ENCODE results near the gene MRPS12. TPM values are rescaled to one million over a fixed set of nuclear protein-coding genes. Genes with fewer than 3 reads are reported as not detected.
A peak's percentile ranks its signal among the peaks of the same experiment; 100 is the strongest.
"Not testable (repeated sequence)": the region's sequence is repeated elsewhere in the genome, so short reads cannot be mapped to it uniquely, and the experiment has no call there.

MRPS12 gene
- total RNA-seq, 2 experiments from 2014 or later, result 114 to 124 TPM

DNA sequence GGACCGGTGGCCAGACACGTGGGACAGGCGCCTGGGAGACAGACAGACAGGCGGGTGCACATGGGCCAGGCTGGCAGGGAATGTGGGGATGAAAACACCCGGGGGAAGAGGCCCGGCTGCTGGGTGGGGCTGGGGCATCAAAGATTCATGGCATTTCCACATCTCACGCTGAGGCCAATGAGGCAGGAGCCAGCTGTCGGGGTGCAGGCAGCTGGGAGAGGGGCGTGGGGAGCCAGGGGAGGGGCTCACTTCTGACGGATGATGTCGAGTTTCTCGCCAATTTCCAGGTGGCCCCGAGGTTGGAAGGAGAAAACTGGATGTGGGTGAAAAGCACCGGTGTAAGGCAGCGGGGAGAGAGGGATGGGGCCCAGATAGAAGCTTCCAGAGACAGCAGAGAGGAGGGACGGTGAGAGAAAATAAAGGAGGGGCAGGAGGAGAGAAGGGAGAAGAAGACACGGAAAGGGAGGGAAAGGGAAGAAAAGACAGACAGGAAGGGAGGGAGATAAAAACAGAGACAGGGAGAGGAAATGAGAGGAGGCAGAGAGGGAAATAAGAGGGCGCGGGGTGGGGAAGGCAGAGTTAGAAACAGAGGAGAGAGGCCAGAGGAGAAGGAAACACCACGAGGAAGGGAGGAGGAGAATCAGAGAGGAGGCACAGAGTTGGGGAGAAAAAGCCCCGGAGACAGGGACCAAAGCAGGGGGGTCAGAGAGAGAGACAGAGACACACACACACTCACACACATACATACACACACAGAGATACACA, 10.7 kb upstream of the MRPS12 start:
- Mint-ChIP-seq H3K9me3 (no peaks in the 10 kb centered on the region), H3K4me1 (no peaks in the 10 kb centered on the region), H3K4me3 (no peak overlapping the region), H3K27ac (no peak overlapping the region), H3K36me3 (peaks cover 8% of the 10 kb centered on the region), H3K27me3 (no peaks in the 10 kb centered on the region)
- no peak for DNase-seq

DNA sequence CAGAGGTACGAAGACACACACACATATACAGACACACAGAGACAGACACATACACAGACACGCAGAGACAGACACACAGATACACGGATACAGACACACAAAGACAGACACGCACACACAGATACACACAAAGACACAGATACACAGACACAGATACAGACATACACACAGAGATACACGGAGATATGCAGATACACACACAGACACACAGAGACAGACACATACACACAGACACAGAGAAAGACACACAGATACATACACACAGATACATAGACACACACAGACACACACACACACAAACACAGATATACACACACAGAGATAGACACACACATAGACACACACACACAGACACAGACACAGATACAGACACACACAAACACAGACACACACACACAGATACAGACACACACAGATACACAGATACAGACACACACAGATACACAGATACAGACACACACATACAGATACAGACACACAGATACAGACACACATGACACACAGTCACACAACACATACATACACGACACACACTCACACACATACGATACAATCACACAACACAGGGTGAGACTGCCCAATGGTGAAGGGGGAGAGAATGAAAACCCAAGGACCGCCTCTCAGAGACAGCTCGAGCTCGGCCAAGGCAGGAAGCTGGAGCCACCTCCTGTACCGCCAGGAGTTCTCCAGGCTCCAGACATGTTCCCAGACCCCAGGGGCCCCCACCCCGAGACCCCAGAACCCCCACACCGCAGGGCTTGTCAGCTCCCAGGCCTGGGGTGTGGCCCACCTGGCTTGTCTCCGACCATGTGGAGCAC, 9.9 kb upstream of the MRPS12 start:
- Mint-ChIP-seq H3K4me3 (no peak overlapping the region), H3K27me3 (no peaks in the 10 kb centered on the region), H3K27ac (no peak overlapping the region), H3K36me3 (peaks cover 8% of the 10 kb centered on the region), H3K9me3 (no peaks in the 10 kb centered on the region), H3K4me1 (no peaks in the 10 kb centered on the region)
- DNase-seq, result no peak

GRCh38 chr19:38921420-38922274, 9.1 kb upstream of the MRPS12 start:
- no peaks in the 10 kb centered on the region for H3K9me3 Mint-ChIP-seq
- H3K4me1 Mint-ChIP-seq, result no peaks in the 10 kb centered on the region
- no peak overlapping the region for H3K27ac Mint-ChIP-seq
- DNase-seq, result no peak
- no peaks in the 10 kb centered on the region for H3K27me3 Mint-ChIP-seq
- H3K4me3 Mint-ChIP-seq, result no peak overlapping the region
- peaks cover 8% of the 10 kb centered on the region for H3K36me3 Mint-ChIP-seq

GRCh38 chr19:38922482-38922881, 8.3 kb upstream of the MRPS12 start:
- Mint-ChIP-seq H3K9me3 (no peaks in the 10 kb centered on the region), H3K36me3 (peaks cover 8% of the 10 kb centered on the region), H3K27ac (no peak overlapping the region), H3K4me1 (no peaks in the 10 kb centered on the region), H3K4me3 (no peak overlapping the region), H3K27me3 (no peaks in the 10 kb centered on the region)
- no peak for DNase-seq

DNA sequence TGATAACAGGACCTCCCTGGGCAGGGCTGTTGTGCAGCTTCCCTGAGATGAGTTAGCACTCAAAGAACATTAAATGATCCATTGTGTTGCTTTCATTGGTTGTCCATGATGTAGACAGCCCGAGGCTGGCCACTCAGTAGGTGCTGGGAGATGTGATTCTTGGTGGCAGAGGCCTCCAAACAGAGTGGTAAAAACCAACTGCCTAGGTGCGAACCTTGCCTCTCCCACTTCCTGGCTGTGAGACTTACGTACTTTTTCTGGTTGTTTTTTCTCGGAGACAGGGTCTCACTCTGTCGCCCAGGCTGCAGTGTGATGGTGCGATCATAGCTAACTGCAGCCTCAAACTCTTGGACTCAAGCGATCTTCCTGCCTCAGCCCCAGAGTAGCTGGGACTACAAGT, 6.4 kb upstream of the MRPS12 start:
- Mint-ChIP-seq H3K27me3 (no peaks in the 10 kb centered on the region), H3K9me3 (no peaks in the 10 kb centered on the region), H3K36me3 (peaks cover 12% of the 10 kb centered on the region), H3K4me1 (peaks cover 10% of the 10 kb centered on the region), H3K27ac (no peak overlapping the region), H3K4me3 (no peak overlapping the region)
- DNase-seq, result no peak

DNA sequence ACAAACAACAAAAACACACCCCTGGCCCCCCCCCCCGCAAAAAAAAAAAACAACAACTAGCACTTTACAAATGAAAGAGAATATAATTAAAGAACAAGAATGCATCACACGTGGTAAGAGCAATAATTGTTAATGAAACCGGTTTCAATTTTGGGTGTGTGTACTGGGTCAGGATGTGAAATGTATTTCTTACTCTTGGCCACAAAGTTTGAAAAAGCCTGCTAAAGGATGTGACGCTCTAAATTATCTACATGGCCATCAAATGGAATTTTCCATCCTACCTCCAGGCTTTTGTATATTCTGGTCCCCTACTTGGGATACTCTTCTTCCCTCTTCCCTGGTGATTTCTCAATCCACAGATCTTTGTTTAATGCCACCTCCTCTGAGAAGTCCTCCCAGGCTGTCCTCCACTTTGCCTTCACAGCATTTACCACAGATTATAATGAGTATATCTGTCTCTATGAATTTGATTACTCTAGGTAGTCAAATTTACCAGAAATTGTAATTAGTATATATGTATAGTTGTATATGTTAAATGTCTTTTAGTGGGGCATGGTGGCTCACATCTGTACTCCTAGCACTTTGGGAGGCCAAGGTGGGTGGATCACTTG, 2.2 kb upstream of the MRPS12 start:
- Mint-ChIP-seq H3K4me3 (peak overlapping the region; percentile 97), H3K4me1 (peaks cover 24% of the 10 kb centered on the region)
- DNase-seq, result no peak

GRCh38 chr19:38929929-38930775, 592 bp upstream of the MRPS12 start, which contains the start of gene SARS2:
SARS2 (minus strand) TSS chr19:38930763; CDS start chr19:38930736, 27 bp downstream.
- H3K9me3 Mint-ChIP-seq, result peaks cover 9% of the 10 kb centered on the region
- H3K4me3 Mint-ChIP-seq, result peak within 1 kb of the TSS; percentile 97
- no peaks in the 10 kb centered on the region for H3K27me3 Mint-ChIP-seq
- peaks cover 39% of the 10 kb centered on the region for H3K36me3 Mint-ChIP-seq
- DNase-seq, result peak; percentile 92
- H3K4me1 Mint-ChIP-seq, result peaks cover 25% of the 10 kb centered on the region
- peak within 1 kb of the TSS; percentile 99 for H3K27ac Mint-ChIP-seq

More for the DNA sequence above, 2.2 kb upstream of the MRPS12 start:
- Mint-ChIP-seq H3K36me3 (peaks cover 23% of the 10 kb centered on the region), H3K27ac (peak overlapping the region; percentile 25), H3K9me3 (peaks cover 2% of the 10 kb centered on the region), H3K27me3 (no peaks in the 10 kb centered on the region)

GRCh38 chr19:38931521-38931793, 713 bp downstream of the MRPS12 start:
- Mint-ChIP-seq H3K36me3 (peaks cover 49% of the 10 kb centered on the region), H3K27ac (peak overlapping the region; percentile 99), H3K4me1 (peaks cover 25% of the 10 kb centered on the region), H3K27me3 (no peaks in the 10 kb centered on the region), H3K4me3 (peak overlapping the region; percentile 97), H3K9me3 (peaks cover 9% of the 10 kb centered on the region)
- DNase-seq, result no peak

GRCh38 chr19:38932425-38933179, 1.9 kb downstream of the MRPS12 start:
- peak; percentile 35 for DNase-seq
- H3K36me3 Mint-ChIP-seq, result peaks cover 49% of the 10 kb centered on the region

DNA sequence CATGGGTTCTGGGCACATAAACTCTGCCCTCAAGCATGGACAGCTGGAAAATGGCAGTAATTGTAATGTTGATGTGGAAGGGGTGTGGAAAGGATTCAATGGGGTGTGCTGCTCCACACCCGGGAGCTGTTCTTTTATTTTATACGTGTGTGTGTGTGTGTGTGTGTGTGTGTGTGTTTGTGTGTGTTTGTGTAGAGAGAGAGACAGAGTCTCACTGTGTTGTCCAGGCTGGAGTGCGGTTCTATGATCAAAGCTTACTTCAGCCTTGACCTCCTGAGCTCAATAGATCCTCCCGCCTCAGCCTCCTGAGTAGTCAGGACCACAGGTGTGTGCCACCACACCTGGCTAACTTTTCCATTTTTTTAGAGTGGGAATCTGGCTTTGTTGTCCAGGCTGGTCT, 2.8 kb downstream of the MRPS12 start:
- no peak overlapping the region for H3K4me3 Mint-ChIP-seq
- H3K36me3 Mint-ChIP-seq, result peaks cover 47% of the 10 kb centered on the region
- H3K9me3 Mint-ChIP-seq, result peaks cover 9% of the 10 kb centered on the region
- no peaks in the 10 kb centered on the region for H3K27me3 Mint-ChIP-seq
- DNase-seq, result no peak
- H3K4me1 Mint-ChIP-seq, result peaks cover 19% of the 10 kb centered on the region
- no peak overlapping the region for H3K27ac Mint-ChIP-seq

More at GRCh38 chr19:38932425-38933179, 1.9 kb downstream of the MRPS12 start:
- Mint-ChIP-seq H3K27me3 (no peaks in the 10 kb centered on the region), H3K9me3 (peaks cover 9% of the 10 kb centered on the region), H3K27ac (no peak overlapping the region), H3K4me3 (peak overlapping the region; percentile 42), H3K4me1 (peaks cover 25% of the 10 kb centered on the region)

DNA sequence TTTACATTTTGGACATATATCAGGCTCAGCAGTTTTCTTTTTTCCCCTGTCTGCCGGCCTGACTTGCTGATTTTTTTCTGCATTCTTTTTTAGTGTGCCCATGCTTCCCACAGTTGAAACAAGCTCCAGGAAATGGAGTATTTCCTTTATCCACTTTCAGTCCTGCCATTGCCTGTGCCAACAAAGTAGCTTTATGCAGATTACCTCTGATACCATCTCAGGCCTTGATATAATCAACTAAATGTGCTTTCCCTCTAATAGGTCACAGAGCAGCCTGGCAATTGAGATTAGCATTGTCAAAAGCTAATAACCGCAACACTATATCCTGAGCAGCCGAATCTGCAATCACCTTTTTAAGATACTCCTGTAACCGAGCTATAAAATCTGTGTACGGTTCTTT, 9.2 kb downstream of the MRPS12 start:
- Mint-ChIP-seq H3K27me3 (peaks cover 12% of the 10 kb centered on the region), H3K36me3 (peaks cover 17% of the 10 kb centered on the region), H3K27ac (no peak overlapping the region), H3K4me3 (no peak overlapping the region), H3K9me3 (peaks cover 2% of the 10 kb centered on the region), H3K4me1 (no peaks in the 10 kb centered on the region)
- no peak for DNase-seq

DNA sequence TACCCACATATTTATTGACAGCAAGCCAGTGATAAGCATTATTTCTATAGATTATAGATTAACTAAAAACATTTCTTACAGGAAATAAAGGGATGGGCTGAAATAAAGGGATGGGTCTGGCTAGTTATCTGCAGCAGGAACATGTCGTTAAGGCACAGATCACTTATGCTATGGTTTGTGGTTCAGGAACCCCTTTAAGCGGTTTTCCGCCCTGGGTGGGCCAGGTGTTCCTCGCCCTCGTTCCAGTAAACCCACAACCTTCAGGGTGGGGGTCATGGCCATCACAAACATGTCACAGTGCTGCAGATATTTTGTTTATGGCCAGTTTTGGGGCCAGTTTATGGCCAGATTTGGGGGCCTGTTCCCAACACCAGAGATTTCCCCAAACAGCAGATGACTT, 10.7 kb downstream of the MRPS12 start:
- not testable (repeated sequence) for H3K4me1 Mint-ChIP-seq, H3K36me3 Mint-ChIP-seq, H3K9me3 Mint-ChIP-seq, DNase-seq, H3K4me3 Mint-ChIP-seq, H3K27ac Mint-ChIP-seq
- H3K27me3 Mint-ChIP-seq, result peaks cover 12% of the 10 kb centered on the region

- Mint-ChIP-seq H3K27ac (no peak overlapping the region), H3K9me3 (no peaks in the 10 kb centered on the region), H3K4me1 (no peaks in the 10 kb centered on the region), H3K36me3 (peaks cover 4% of the 10 kb centered on the region), H3K27me3 (peaks cover 12% of the 10 kb centered on the region), H3K4me3 (no peak overlapping the region)
- no peak for DNase-seq
Measured at GRCh38 chr19:38941979-38942378, 11.2 kb downstream of the MRPS12 start.
